HK-2 (cell line): Measurements from ENCODE around the gene SRP14.

Experiments
- DNase-seq: peaks from one replicate; pipeline ENCODE4 v3.0.0-alpha.2; 2018; ENCODE audit not compliant: unreplicated experiment

Gene SRP14

GRCh38 chr15:40067921-40068624 lies 29.1 kb upstream of the SRP14 start:
- DNase-seq: no peak

- no peak for DNase-seq
These were observed 27.6 kb upstream of the SRP14 start for GRCh38 chr15:40066589-40066988.

- DNase-seq: no peak
These were observed 26.2 kb upstream of the SRP14 start for GRCh38 chr15:40065166-40065565.

GRCh38 chr15:40064231-40064894 lies 25.4 kb upstream of the SRP14 start:
- DNase-seq: no peak

GRCh38 chr15:40063563-40064011 lies 24.6 kb upstream of the SRP14 start:
- DNase-seq: no peak

- DNase-seq: no peak
These were observed 24.0 kb upstream of the SRP14 start for GRCh38 chr15:40062816-40063562.

GRCh38 chr15:40061212-40061901 lies 22.4 kb upstream of the SRP14 start:
- no peak for DNase-seq

- no peak for DNase-seq
These were observed 21.4 kb upstream of the SRP14 start for GRCh38 chr15:40060236-40060961.

GRCh38 chr15:40059821-40060220 lies 20.8 kb upstream of the SRP14 start:
- no peak for DNase-seq

GRCh38 chr15:40058476-40059140 lies 19.6 kb upstream of the SRP14 start:
- no peak for DNase-seq

- DNase-seq: no peak
These were observed 16.8 kb upstream of the SRP14 start for GRCh38 chr15:40055576-40056293.

- DNase-seq: no peak
These were observed 16.0 kb upstream of the SRP14 start for GRCh38 chr15:40054855-40055575.

- DNase-seq: no peak
These were observed 15.5 kb upstream of the SRP14 start for GRCh38 chr15:40054605-40054854.

GRCh38 chr15:40053831-40054604 lies 15.0 kb upstream of the SRP14 start:
- DNase-seq: no peak

- DNase-seq: no peak
These were observed 14.3 kb upstream of the SRP14 start for GRCh38 chr15:40053079-40053830.

- peak; percentile 44 for DNase-seq
These were observed 13.6 kb upstream of the SRP14 start for GRCh38 chr15:40052604-40053003.

GRCh38 chr15:40051616-40052415 lies 12.8 kb upstream of the SRP14 start:
- DNase-seq: no peak
